ENCODE data around the gene CRACDL. TPM values are rescaled to one million over a fixed set of nuclear protein-coding genes. Genes with fewer than 3 reads are reported as not detected.
"Not testable (repeated sequence)": the region's sequence is repeated elsewhere in the genome, so short reads cannot be mapped to it uniquely, and the experiment has no call there.

Gene CRACDL
- total RNA-seq, 2 donors from 2014 or later = 14.8 to 22.4 TPM

DNA sequence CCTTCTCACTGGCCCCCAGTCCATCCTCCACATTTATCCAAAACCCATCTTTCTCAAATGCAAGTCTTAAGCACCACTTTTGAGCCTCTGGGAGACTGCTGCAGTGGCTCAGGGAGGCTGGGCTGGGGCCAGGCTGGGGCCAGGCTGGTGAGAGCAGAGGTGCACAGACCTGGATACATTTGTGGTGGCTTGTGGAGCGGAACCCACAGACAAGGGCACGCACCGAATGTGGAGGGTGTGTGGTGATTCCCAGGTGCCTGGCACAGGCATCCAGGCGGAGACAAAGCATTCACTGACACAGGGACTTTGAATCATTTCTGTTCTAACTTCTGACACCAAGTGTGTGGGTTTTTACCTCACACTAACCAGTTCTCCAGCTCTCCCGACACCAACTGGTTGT is 162.9 kb downstream of the CRACDL start:
- intact Hi-C loops (cut with DNase I, micrococcal nuclease) = no loop called here
- DNase-seq (no peak), ATAC-seq (no peak)

GRCh38 chr2:98772536-98772935 is 163.5 kb downstream of the CRACDL start:
- ATAC-seq (no peak), DNase-seq (no peak)
- intact Hi-C loops (cut with DNase I, micrococcal nuclease) = no loop called here

- peak; percentile 31 for ATAC-seq
- intact Hi-C loops (cut with DNase I, micrococcal nuclease) = no loop called here
- no peak for DNase-seq
Measured at GRCh38 chr2:98771721-98772524, 164.1 kb downstream of the CRACDL start.

DNA sequence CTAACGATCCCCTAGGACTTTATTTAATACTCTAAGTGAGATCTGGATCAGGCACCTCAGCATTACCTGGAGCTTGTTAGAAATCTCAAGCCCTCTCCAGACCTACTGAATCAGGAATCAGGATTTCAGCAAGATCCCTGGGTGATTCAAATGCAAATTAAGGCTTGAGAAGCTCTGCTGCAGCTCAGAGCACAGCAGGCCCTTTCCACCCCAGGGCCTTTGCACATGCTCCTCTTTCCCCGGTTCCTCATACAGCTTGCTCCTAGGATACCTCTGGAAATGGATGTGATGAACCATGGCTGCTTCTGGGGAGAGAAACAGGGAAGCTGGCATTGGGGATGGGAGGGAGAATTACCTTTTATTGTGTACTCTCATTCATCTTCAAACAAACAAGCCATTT is 164.8 kb downstream of the CRACDL start:
- intact Hi-C loops (cut with DNase I, micrococcal nuclease) = no loop called here
- DNase-seq (no peak), ATAC-seq (no peak)

DNA sequence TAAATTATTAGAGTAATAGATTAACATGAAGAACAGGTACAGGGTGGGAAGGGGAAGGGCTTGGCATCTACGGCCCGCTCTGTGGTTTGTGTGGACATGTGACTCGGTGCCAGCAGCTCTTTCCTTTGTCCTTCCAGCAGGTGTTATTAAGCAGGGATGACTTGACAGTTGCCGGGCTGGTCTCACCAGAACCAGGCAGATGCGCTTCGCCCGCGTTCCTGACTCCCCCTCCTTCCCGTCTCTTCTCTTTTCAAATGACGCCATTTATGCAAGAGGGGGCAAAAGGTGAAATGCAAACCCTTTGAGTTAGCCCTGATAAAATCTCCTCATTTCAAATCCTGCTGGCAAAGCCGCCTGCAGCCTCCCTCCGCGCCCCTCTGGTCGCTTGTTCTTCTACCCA is 166.2 kb downstream of the CRACDL start:
- ATAC-seq = no peak
- no peak for DNase-seq
- intact Hi-C loops (cut with DNase I, micrococcal nuclease) = no loop called here

GRCh38 chr2:98769114-98769476 is 166.9 kb downstream of the CRACDL start:
- intact Hi-C loops (cut with DNase I, micrococcal nuclease) = no loop called here
- ATAC-seq (no peak), DNase-seq (no peak)

DNA sequence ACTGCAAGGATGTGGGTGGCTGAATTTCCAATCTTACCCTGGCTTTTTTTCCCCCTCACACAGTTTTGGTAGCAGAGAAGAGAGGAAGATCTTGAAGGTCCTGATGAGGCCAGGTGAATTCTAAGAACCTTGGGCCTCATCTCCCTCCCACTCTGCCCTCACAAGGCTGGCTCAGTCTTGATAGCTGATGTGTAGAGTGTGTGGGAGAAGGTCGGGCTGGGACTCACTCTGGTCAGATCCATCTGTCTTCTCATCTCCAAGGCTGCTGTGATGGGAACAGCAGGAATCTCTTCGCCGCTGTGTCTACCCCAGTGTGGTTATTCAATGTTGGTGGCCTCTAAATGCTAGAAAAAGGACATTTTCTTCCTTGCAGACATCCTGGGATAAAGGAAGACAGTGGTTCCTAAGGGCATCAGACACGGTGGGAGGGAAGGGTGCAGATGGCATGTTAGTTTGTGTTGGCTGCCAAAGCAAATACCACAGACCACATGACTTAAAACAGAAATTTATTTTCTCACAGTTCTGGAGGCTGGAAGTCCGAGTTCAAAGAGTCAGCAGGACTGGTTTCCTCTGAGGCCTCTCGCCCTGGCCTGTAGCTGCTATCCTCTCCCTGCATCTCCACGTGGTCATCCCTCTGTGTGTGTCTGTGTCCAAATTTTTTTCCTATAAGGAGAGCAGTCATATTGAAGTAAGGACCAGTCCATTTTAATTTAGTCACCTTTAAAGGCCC is 167.5 kb downstream of the CRACDL start:
- ATAC-seq (peak; percentile 25), DNase-seq (no peak)
- intact Hi-C loops (cut with DNase I, micrococcal nuclease) = no loop called here

DNA sequence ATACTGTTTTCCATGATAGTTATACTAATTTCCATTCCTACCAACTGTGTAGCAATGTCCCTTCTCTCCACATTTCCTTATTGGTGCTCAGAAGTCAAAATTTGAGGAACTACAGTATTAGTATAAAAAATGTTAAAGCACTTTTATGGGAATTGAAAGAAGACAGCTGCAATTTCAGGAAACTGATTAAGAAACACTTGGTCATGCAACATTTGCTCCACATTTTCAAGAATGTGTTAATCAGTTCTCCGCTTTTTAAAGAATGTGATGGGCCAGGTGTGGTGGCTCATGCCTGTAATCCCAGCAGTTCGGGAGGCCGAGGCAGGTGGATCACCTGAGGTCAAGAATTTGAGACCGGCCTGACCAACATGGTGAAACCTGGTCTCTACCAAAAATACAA is 171.5 kb downstream of the CRACDL start:
- DNase-seq (no peak), ATAC-seq (no peak)
- intact Hi-C loops (cut with DNase I, micrococcal nuclease) = no loop called here

GRCh38 chr2:98763209-98763951 is 172.6 kb downstream of the CRACDL start:
- ATAC-seq (peak; percentile 27), DNase-seq (no peak)
- intact Hi-C loops (cut with DNase I, micrococcal nuclease) = no loop called here

DNA sequence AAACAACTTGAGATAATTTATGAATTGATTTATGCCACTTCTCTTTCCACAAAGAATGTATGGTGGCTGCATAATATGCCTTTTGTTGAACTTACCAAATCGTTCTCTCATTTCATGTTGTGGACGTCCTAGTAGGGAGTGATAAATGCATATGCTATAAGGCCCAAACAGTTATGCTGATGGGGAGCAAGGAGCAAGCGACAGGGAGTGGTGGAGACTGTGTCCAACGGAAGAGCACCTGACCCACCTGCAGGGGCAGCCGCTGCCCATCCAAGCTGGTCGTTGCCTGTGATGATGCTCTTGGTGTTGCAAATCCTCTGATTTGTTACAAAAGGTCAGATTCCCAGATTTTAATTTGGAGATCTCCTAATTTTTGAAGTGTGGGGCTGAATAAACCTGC is 174.1 kb downstream of the CRACDL start:
- intact Hi-C loops (cut with DNase I, micrococcal nuclease) = no loop called here
- DNase-seq = no peak
- ATAC-seq = no peak

GRCh38 chr2:98761267-98761781 is 174.7 kb downstream of the CRACDL start:
- no peak for ATAC-seq
- DNase-seq = no peak
- intact Hi-C loops (cut with DNase I, micrococcal nuclease) = no loop called here

GRCh38 chr2:98759827-98760625 is 176.0 kb downstream of the CRACDL start:
- ATAC-seq (no peak), DNase-seq (no peak)
- intact Hi-C loops (cut with DNase I, micrococcal nuclease) = no loop called here

- no peak for DNase-seq
- intact Hi-C loops (cut with DNase I, micrococcal nuclease) = no loop called here
- no peak for ATAC-seq
Measured at GRCh38 chr2:98759338-98759737, 176.7 kb downstream of the CRACDL start.

DNA sequence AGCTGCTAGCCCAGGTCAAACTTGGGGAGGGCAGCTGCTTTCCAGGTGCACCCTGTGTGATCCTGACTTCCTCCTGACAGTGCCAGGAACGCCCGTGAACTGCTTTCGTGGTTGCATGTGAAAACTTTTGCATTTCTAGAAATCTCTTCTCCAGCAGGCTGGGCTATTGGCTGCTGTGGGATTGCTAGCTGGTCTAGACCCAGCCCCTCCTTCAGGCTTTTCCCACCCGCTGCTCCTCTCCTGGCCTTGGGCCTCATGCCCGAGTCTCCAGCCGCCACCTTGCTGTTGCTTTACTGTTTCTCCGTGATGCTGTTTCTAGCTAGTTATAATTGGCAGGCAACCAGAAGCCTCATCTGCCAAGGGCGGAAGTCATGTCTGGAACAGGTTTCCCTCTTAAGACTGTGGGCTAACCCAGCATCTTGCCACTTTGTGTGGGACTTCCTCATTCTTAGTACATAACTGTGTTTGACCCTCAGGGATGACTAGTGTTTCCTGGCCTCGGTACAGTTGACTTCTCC is 178.1 kb downstream of the CRACDL start:
- ATAC-seq (peak; percentile 93), DNase-seq (peak; percentile 63 to 76)
- intact Hi-C loops (cut with DNase I, micrococcal nuclease) = no loop called here

GRCh38 chr2:98753801-98754200 is 182.2 kb downstream of the CRACDL start:
- DNase-seq (no peak), ATAC-seq (no peak)
- intact Hi-C loops (cut with DNase I, micrococcal nuclease) = no loop called here

DNA sequence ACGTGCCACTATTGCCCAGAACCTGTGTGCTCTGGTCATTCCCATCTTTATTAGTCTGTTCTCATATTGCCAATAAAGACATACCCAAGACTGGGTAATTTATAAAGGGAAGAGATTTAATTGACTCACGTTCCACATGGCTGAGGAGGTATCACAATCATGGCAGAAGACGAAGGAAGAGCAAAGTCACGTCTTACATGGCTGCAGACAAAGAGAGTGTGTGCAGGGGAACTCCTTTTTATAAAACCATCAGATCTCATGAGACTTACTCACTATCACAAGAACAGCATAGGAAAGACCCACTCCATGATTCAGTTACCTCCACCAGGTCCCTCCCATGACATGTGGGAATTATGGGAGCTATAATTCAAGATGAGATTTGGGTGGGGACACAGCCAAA is 183.3 kb downstream of the CRACDL start:
- ATAC-seq; intact Hi-C loops (cut with DNase I, micrococcal nuclease); DNase-seq: not testable (repeated sequence)

DNA sequence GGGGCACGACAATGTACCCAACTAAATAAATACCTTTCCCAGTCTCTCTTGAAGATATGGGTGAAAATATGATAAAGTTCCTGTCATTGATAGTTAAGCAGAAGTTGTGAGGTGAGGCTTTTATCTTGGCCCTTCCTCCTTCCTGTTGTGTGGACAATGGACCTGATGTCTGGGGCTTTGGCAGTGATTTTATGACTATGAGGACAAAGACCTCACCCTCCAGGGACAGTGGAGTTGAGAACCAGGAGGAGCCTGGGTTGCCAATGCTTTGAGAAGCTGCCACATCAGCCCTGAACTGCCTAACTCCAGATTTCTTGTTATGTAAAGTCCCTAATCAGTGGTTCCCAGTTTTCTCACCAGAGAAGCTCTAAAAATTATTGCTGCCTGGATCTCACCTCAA is 184.3 kb downstream of the CRACDL start:
- DNase-seq = no peak
- ATAC-seq = peak; percentile 92
- intact Hi-C loops (cut with DNase I, micrococcal nuclease) = no loop called here

GRCh38 chr2:98750593-98751282 is 185.3 kb downstream of the CRACDL start:
- ATAC-seq (no peak), DNase-seq (no peak)
- intact Hi-C loops (cut with DNase I, micrococcal nuclease) = no loop called here
